AG08395 (cell line): ENCODE data around the gene B3GLCT.
"Not testable (repeated sequence)": the region's sequence is repeated elsewhere in the genome, so short reads cannot be mapped to it uniquely, and the experiment has no call there.

Experiments used
- DNase-seq: peaks from one replicate; pipeline ENCODE4 v3.0.0; 2012; ENCODE audit warnings: mixed read lengths, low spot score

Gene B3GLCT

DNA sequence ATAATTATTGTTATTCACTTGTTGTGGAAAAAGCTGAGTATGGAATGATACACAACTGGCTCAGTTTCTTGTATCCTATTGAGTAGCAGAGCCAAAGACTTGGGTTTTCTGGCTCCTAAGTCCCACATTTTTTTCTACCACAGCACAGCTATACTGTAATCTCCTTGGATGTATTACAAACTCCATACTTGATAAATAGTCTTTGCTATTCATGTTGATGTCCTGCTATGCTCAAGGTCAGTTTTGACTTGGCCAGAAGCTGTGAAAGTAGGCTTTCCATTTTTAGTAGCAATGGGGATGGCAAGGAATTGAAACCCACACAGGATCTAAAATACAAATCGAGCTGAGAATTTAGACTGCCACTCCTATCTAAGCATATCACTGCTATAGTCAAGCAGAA, 79.1 kb downstream of the B3GLCT start:
- DNase-seq: no peak

DNA sequence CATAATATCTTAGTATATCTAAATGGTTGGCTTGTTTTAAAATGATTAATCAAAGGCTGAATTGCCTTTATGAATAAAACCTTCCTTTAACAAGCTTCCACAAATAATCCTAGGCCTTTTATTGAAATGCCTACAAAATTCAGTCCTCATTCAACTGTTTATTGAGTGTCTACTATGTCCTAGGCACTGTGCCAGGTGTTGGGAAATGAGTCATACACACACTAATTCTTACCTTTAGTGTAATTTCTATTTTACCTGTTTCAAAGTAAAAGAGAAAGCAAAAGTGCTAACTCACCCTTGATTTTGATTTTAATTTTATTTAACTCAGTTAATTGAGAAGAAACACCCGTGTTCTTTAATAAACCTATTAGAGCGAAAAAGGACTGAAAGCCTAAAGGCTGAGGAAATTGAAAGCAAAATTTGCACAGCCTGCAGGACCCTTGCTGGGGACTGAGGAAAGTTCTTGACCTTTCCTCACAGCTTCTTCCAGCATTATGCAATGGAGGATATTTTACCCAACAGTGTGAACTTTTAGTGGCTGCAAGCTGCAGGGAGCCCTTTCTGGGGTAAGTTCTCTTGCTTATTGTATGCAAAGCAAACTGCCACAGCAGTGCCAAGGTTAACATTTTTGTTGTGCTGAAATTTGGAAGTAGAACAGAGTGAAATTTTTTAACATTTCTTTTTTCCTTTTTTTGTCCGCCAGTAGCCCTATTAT, 83.1 kb downstream of the B3GLCT start:
- no peak for DNase-seq

DNA sequence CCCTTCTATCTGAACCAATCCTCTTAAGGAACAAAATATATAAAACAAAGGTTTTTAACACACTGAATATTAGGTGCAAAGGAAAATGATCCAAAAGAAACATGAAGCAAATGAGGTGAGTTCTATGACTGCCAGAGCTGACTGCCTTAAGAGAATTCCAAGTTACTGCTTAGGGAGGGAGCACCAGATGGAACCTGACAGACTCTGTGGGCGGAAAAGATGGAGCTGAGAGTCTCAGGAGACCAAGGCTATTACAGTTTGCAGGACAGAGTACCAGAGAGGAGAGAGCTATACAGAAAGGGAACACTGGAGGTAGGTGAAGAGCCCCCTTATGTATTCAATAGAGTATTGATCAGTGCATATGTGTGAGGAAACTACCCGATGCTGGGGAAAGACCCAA, 87.2 kb downstream of the B3GLCT start:
- DNase-seq: no peak

DNA sequence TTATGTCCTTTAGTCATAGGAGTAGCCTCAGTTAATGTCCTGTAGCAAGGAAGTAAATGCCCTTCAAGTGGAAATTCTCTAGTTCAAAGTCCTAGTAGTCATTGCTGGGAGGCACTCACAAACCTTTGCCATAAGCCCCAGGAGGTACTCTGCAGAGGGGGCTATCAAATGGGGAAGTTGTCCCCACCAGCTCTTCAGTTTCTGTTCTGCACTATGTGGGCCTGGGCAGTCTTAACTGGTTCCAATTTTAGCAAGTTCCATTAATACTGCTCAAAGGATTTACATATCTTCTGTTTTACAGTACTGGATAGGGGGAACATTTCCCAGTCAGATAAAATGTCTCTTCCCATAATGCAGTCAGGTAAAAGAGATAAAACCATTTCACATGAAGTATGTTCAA, 101.3 kb downstream of the B3GLCT start:
- DNase-seq: no peak

DNA sequence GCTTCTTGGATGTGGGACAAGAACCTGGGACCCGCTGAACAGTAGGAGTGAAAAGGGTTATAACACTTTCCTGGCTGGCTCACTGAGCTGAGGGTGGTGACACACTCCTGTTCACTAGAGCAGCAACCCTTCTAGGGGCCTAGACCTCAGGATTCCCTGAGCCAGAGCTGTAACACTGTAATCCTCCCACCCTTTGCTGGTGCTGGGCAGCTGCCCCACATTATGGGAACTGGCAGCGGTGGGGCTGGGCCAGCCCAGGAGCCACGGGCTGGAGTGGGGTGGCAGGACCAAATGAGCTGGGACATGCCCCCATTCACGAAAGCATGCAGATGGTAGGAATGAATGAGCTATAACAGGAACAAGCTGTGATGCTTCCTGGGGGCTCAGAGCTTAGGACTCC, 110.6 kb downstream of the B3GLCT start:
- DNase-seq: no peak

DNA sequence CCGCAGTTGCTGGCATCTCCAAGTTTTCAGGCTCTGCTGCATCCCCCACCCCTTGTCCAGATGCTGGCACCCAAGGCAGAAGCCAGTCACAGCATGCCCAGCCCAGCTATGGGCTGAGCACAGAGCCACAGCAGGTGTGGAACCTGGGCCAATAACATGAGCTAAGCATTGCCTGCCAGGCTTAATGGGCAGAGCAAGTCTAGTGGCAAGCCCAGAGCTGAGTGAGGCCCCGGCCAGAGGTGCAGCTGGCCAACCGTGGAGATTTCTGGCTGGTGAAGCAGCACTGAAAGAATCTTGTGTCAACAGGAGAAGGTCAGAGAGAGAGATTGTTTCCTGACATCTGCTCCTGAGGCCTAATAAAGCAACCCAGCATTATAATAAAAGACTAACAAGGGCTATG, 111.0 kb downstream of the B3GLCT start:
- no peak for DNase-seq

DNA sequence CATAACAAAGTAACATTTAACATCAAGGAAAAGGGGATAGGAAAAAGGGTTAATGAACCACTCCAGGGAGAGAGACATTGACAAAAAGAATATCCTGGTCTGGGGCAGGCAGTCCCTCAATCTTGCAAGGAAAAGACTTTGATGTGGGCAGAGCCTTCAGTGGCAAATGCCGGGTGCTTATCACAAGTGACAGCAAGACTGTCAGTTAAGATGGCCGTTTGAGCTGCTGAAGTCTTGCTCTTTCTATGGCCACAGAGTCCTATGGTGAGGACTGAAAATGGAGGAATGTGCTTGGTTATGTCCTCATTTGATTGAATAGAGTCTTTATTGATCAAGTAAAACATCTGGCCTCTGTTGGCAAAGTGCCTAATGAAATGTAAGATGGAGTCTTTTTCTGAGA, 112.1 kb downstream of the B3GLCT start:
- DNase-seq: no peak

DNA sequence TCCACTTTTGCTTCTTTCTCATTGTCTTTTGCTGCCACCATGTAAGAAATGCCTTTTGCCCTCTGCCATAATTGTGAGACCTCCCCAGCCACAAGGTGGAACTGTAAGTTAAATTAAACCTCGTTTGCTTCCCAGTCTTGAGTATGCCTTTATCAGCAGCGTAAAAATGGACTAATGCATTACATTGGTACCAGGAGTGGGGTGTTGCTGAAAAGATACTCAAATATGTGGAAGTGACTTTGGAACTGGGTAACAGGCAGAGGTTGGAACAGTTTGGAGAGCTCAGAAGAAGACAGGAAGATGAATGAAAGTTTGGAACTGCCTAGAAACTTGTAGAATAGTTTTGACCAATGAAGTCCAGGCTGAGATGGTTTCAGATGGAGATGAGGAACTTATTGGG, 115.2 kb downstream of the B3GLCT start:
- no peak for DNase-seq

DNA sequence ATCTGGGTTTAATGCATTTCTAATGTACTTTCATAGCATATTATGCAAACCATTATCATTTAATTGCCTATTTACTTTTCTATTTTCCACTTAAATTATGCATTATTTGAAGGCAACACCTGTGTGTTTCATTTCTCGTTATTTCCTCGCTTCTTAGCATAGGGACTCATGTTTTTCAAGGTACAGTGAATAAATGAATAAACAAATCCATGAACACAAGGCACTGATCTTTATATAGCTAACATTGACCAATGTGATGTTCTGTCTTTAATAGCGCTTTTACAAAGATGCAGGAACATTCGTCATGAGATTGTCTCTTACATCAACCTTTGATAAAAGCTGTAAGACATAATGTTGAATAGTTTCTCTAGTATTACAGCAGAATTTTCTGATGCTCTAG, 121.2 kb downstream of the B3GLCT start:
- DNase-seq: no peak

DNA sequence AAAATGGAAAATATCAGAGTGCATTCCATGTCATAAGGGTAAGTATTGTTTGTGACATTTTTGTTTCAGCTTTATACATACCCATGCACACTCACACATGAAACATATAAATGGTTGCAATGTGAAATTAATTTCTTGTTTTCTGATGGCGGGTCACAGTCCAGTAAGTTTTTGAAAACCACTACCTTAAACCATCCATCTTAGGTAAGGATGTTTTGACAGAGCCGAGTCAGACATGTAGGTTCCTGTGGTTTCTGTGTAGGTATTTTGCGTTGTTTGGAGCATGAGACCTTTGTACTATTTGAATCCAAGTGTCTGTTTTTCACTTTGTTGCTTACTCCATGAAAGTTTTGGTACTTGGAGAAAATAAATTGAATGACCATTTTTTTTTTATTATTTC, 121.7 kb downstream of the B3GLCT start:
- DNase-seq: no peak

DNA sequence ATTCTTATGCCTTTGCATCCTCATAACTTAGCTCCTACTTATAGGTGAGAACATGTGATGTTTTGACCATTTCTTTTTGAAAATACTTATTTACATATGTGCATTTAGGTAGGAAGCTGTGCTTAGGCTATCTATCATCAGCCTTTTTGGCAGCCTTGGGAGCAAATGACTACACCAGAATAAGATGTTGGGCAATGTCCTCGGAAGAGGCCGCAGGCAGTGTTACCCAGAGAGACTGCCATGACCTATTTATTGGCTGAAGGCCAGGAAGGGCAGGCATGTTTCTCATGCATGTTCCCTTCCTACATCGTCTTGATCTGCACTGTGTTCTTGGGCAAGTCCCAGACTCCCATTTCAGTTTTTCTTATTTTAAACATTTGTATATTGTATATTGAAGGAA, 122.3 kb downstream of the B3GLCT start:
- DNase-seq: peak; percentile 3

DNA sequence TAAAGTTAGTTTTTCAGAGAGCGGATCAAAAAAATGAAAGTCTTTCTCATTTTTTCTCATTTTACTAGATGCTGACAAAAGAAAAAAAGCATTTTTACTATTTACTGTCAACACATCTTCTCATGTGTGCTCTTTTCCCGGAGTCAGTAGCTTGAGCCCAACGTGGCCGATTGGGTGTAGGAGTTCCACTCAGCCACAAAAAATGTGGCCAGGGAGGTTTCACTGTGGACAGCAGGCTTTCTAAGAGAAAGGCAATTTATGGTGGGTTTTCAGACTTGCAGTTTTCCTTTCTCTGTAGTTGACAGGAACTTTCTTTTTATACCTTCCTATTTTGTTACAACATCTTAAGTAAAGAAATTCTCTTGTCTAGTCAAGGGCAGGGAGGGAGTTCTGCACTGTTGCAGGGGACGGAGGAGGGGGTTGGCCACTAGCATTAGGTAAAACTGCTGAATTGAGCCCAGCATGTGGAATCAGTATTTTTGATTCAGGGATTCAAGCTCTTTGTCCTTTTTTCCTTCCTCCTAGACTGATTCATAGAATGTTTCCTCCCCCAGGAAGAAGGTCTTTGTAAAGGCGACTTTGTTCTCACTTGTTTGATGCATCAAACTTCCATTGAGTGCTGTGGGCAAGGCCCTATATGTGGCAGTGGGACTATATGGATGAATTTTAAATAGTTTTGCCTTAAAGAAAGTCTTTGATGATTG, 123.1 kb downstream of the B3GLCT start:
- no peak for DNase-seq

DNA sequence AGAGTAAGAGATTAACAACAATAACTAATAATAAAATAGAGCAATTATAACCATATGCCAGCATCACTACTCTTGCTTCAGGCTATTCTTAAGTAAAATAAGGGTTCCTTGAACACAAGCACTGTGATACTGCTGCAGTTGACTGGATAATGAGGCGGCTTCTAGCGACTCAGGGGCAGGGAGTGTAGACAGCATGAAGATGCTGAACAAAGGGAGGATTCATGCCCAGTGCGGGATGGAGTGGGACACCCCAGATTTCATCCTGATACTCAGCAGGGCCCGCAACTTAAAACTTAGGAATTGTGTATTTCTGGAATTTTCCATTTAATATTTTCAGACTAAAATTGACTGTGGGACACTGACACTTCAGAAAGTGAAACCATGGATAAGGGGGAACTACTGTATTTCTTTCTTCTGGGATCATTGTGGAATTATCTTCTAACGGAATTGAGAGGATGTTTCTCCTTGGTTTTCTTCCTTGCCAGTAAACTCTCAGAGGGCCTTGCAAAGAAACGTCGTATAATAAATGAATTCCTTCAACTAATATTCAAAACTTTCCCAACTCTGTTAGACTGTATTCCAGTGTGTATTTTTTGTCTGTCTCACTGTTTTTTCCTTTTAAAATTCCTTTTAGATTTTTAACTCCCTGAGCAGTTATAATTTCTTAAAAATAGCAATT, 127.5 kb downstream of the B3GLCT start:
- DNase-seq: no peak

DNA sequence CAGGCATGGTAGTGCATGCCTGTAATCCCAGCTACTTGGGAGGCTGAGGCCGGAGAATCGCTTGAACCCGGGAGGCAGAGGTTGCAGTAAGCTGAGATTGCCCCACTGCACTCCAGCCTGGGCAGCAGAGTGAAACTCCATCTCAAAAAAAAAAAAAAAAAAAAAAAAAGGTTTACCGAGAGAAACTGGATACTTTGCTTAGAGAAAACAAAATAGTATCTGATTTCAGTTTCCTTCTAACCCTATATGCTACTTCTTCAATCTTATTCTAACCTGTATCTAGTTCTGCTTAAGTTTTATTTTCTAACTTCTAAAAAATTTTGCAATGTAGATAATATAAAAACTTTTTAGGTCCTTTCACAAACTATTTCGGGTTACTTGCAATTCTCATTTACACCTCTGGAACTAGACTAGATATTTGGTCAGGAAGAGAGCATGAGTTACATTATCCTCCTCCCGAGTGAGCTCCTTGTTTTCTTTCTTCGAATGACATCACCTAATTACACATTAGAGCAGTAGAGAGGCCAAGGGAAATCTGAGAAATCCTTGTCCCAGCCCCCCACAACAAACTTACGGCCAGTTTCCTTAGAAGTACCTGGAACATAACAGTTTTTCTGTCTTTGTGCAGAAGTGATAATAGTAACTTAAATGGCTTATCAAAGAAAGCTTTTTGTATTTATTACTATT, 128.9 kb downstream of the B3GLCT start:
- DNase-seq: no peak

DNA sequence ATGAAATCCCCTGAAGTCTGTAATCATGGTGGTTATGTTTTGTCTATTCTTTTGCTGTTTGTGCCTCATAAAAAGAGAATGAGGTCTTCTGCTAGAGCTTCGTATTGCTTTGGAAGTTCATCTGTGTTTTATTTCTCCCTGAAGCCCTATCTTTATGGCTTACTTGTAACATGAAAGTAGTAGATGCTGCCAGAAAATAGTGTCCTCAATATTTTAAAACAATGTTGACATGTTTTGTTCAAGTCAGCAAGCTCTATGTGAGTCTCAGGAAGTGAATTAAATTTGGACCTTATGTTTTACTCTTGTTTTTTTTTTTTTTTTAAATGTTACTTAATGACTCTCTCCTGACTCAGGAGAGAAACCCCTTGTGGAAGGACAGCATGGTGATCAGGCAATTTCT, 130.5 kb downstream of the B3GLCT start:
- no peak for DNase-seq

DNA sequence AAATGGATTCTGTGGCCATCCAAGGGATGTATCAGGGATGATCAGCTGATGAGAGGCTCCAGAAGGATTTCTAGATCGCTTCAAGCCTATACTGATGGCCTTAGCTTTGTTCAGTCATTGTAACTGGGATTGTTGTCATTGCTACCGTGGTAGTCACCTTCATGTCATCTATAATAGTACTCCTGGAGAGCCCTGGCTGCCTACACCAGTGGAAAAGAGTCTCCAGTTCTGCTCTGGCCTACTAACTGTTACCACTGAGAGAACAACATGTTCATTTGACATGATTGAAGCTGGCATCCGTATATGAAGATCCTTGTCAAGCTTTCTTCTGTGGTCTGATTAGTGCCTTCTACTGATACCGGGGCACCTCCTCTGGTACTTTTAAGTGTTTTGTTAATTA, 131.3 kb downstream of the B3GLCT start:
- no peak for DNase-seq

DNA sequence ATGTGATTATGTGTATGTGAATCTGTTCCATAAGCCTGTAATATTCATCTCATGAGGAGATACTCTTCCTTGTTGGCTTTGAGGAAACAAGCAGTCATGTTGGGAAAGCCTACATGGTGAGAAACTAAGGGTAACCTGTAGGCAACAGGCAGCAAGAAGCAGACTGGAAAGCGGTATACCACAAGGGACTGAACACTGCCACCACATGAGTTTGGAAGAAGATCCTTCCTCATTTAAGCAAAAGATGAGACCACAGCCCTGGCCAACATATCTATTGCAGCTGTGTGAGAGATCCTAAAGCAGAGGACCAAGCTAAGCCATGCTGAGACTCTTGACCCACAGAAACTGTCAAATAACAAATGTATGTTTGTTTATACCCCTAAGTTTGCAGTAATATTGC, 134.8 kb downstream of the B3GLCT start:
- DNase-seq: no peak

DNA sequence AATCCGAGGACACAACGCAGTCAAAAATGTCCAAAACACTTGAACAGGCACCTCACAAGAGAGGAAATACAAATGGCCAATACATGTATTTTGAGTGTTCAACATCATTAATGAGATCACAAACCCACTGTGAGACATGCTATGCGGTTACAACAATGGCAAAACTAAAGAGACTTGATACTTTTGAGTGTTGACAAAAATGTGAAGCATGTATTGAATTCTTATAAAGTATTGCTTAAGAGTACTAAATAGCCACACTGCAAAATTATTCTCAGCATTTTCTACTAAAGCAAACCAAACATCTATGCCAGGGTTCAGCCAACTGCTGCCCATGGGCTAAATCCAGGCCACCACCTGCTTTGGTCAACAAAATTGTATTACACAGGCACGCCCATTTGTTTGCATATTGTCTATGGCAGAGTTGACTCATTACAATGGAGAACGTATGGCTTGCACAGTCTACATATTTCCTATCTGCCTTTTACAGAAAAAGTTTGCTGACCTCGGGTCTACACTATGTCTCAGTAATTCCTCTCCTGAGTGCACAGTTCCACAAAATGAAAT, 135.3 kb downstream of the B3GLCT start:
- no peak for DNase-seq

DNA sequence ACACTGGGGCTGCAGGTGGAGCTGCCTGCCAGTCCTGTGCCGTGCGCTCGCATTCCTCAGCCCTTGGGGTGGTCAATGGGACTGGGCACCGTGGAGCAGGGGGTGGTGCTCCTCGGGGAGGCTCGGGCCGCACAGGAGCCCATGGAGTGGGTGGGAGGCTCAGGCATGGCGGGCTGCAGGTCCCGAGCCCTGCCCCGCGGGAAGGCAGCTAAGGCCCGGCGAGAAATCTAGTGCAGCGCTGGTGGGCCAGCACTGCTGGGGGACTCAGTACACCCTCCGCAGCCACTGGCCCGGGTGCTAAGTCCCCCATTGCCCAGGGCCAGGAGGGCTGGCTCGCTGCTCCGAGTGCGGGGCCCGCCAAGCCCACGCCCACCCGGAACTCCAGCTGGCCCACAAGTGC, 139.8 kb downstream of the B3GLCT start:
- DNase-seq: not testable (repeated sequence)

DNA sequence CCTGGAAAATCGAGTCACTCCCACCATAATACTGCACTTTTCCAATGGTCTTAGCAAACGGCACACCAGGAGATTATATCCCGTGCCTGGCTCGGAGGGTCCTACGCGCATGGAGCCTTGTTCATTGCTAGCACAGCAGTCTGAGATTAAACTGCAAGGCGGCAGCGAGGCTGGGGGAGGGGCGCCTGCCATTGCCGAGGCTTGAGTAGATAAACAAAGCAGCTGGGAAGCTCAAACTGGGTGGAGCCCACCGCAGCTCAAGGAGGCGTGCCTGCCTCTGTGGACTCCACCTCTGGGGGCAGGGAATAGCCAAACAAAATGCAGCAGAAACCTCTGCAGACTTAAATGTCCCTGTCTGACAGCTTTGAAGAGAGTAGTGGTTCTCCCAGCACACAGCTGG, 141.1 kb downstream of the B3GLCT start:
- not testable (repeated sequence) for DNase-seq

DNA sequence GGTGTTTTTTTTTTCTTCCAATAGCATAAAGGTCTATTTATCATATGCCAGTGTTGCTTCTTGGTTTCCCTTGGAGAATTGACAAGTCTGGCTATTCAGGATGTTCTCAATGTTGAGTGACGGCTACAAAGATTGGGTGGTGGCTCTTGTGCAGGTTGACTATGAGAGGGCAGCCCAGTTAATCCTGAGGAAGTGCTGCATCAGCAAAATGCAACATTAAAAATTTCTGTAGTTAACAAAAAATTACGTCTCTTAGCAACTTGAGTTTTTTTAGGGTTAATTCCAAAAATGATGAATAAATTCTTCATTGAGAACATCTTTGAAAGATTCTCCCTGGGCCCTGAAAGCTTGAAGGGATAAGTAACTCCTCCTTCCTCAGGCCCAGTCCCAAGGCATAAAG, 147.1 kb downstream of the B3GLCT start:
- no peak for DNase-seq

DNA sequence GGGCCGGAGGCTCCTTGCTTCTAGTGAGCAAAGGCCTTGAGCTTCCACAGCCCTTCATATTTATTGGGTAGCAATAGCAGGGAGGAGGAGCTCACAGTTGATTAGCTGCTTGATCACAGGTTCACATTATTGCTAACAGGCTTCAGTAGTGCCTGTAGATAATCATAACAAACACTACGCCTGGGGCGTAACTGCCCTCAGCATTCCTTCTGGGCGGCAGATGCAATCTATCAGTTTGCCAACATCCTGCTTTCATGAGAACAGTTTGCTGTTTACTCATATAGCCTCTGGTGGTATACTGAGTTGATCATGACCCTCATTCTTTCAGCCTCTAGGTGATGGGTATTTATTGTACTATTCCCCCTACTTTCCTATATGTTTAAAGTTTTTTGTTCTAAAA, 149.4 kb downstream of the B3GLCT start:
- DNase-seq: no peak

DNA sequence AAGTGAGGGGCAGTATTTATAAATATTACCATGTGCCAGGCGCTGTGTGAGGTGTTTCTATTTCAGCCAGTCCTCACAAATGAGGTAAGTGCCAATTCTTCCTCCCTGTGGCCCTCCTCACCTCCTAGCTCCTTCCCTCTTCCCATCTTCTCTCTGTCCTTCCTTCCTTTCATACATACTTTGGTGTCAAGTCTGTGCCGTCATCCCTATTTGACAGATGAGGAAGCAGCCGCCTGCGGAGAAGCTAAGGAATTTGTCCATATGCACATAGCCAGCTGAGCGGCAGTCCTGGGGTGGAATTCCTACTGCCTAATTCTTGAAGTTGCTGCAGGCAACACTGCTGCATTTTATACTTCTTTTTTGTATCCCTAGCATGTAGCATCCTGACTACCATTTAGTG, 150.8 kb downstream of the B3GLCT start:
- no peak for DNase-seq
